HG02840 (cell line): Measurements from ENCODE around the gene DEPDC1.
A peak's percentile ranks its signal among the peaks of the same experiment; 100 is the strongest.
"Not testable (repeated sequence)": the region's sequence is repeated elsewhere in the genome, so short reads cannot be mapped to it uniquely, and the experiment has no call there.

Experiments used
- ATAC-seq: cut with Tn5 transposase; IDR thresholded peaks from one replicate; pipeline ENCODE4 v1.9.1; 2021; ENCODE audit warnings: mild to moderate bottlenecking, moderate library complexity, moderate number of reproducible peaks; ENCODE audit not compliant: unreplicated experiment, low FRiP score

Gene DEPDC1

DNA sequence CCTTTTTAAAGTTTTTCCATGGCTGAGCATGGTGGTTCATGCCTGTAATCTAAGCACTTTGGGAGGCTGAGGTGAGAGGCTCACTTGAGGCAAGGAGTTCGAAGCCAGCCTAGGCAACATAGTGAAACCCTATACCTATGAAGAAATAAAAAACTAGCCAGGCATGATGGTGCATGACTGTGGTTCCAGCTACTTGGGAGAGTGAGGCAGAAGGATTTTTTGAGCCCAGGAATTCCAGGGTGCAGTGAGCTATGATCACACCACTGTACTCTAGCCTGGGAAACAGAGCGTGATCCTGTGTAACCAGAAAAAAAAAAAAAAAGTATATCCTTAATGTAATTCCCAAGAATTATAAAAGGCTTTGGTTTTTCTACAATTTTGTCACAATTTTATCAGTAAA lies 17.4 kb downstream of the DEPDC1 start:
- no peak for ATAC-seq

- no peak for ATAC-seq
These were observed 18.2 kb downstream of the DEPDC1 start for GRCh38 chr1:68478662-68479061.

DNA sequence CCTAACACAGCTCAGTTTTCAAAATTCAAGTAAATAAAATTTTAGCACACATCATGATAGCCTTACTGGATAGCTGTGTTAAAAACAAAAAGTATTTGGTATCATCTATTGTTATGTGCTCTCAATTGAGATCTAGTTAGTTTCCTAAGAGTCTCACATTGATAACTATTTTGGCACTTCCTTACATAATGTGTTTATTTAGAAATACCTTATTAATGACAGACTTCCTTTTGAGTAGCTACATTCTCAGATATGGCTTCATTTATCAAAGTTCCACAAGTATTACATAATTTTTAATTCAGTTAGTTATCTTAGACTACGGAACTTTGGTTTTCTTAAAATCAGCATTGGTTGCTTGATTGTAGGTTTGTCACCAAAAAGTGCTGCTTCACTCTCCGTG lies 20.3 kb downstream of the DEPDC1 start:
- not testable (repeated sequence) for ATAC-seq

GRCh38 chr1:68473060-68473459 lies 23.8 kb downstream of the DEPDC1 start:
- ATAC-seq, result no peak

DNA sequence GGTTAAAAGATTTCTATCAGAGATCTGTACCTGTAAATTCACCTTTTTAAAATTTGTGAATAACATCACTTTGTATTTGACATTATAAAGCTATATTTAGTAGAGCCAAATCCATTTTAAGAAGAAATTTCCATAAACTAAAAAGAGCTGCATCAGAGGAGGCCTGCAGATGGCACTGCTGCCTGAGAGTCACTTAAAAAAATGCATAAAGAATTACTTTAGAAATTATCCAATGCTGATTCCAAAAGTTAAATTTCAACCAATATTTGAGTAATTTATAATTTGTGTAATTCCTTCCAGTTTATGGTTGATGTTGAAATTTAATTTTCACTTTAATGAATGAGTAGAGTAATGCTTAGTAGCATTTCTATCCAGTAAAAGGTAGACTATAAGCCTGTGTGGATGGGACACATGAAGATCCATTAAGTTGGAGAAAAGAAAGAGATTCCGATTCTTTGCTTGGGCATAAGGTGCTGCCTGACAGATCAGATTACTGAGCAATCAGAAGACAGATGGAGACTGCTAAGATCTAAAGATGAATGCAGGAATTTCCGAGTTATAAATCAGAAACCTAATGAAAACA lies 26.4 kb downstream of the DEPDC1 start:
- no peak for ATAC-seq

- no peak for ATAC-seq
These were observed 32.0 kb downstream of the DEPDC1 start for GRCh38 chr1:68464891-68465290.

- no peak for ATAC-seq
These were observed 35.9 kb downstream of the DEPDC1 start for GRCh38 chr1:68460935-68461334.

- no peak for ATAC-seq
These were observed 37.1 kb downstream of the DEPDC1 start for GRCh38 chr1:68459796-68460195.

DNA sequence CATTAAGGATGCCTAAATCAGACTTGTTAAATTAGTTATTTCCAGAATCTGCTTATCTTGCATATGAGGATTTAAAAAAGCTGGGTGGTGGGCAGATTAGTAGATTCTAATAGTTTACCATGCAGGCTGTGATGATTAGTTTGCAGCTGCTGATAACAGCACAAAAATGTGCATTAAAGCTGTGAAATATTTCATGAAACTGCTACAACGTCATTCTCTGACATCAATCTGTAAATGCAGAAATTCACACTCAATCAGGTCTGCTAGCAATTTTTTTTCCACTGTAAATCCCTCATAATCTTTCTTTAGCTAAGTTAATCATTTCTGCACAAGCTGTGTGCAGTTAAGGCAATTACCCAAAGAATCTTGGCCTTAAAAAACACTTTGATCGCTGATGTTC lies 37.8 kb downstream of the DEPDC1 start:
- ATAC-seq, result no peak

DNA sequence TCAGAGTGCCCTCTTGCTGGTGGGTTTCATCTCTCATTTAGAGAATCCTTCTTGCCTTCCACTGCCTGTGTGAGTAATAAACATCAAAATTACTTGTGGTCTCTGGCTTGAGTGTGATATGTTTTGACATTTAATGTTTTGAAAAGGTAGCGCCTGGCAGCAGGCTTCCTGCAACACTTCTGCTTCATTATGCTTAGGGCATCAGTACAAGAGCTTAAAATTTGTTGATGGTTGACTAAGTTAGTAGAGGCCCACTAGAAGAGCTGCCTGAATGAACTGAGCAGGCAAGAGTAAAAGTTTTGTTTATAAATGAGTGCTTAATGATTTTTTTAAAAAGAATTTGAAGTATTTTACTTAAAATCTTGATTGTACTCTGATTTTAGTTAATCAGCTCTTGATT lies 40.7 kb downstream of the DEPDC1 start:
- no peak for ATAC-seq

- no peak for ATAC-seq
These were observed 42.3 kb downstream of the DEPDC1 start for GRCh38 chr1:68454534-68454933.

- no peak for ATAC-seq
These were observed 43.7 kb downstream of the DEPDC1 start for GRCh38 chr1:68453060-68453670.

- ATAC-seq, result no peak
These were observed 47.0 kb downstream of the DEPDC1 start, which contains the start of gene RPE65 for GRCh38 chr1:68449901-68450300. Gene RPE65 (minus strand): TSS chr1:68449954. CDS start chr1:68449905, 49 bp downstream.

DNA sequence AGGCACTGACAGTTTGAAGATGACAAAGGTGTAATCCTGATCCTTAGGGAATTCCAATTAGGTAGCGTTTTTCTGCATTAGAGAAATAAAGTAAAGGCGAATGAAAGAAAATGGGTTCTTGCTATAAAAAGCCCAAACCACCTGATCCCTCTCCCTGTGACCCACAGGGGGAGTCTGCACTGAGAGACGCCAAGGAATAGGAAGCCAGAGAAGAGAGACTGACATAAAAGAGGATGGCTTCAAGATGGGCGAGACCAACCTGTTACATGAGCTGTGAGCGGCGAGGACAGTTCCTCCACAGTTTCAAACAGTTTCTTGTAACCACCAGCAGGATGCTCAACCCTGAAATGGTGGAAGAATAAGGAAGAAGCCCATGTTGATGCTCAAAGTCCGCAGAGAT lies 48.5 kb downstream of the DEPDC1 start:
- ATAC-seq, result no peak

GRCh38 chr1:68445709-68446108 lies 51.2 kb downstream of the DEPDC1 start:
- no peak for ATAC-seq

GRCh38 chr1:68442822-68443556 lies 53.9 kb downstream of the DEPDC1 start:
- peak; percentile 69 for ATAC-seq

GRCh38 chr1:68442006-68442405 lies 54.9 kb downstream of the DEPDC1 start:
- no peak for ATAC-seq

DNA sequence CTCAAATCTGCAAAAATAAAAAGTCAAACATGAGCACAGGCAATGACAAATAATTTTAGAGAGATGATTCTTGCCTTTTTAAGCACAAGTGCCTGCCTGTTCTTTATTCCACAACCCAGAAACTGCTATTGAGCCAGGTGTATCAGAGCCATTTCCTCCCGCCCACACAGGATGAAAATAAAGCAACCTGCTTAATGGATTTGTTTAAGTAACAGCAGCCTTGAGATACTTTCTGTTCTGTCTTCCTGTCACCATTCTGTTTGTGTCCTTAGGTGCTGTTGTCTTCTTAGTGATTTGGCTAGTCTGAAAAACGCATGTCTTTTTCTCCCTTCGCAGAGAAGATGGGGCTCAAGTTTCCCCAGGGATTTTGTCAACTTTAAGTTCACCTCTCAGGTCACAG lies 58.6 kb downstream of the DEPDC1 start:
- no peak for ATAC-seq

DNA sequence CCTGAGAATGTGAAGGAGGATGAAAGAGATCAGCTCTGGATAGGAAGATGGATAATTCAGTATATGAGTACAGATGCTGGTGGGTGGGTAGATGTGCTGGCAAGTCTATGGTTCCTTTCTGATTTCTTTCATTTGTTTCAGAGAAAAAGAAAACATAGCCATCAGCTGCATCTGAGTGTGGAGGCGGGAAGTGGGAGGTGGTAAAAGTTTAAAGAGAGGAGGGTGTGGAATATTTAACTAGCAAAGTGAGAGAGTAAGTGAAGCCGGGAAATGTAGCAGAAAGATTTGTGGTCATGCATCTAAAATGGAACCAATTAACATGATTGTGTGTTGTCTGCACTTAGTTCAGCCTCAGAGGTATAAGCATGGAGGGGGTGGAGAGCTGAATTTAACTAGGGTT lies 63.5 kb downstream of the DEPDC1 start:
- no peak for ATAC-seq

- no peak for ATAC-seq
These were observed 65.8 kb downstream of the DEPDC1 start for GRCh38 chr1:68431076-68431475.

DNA sequence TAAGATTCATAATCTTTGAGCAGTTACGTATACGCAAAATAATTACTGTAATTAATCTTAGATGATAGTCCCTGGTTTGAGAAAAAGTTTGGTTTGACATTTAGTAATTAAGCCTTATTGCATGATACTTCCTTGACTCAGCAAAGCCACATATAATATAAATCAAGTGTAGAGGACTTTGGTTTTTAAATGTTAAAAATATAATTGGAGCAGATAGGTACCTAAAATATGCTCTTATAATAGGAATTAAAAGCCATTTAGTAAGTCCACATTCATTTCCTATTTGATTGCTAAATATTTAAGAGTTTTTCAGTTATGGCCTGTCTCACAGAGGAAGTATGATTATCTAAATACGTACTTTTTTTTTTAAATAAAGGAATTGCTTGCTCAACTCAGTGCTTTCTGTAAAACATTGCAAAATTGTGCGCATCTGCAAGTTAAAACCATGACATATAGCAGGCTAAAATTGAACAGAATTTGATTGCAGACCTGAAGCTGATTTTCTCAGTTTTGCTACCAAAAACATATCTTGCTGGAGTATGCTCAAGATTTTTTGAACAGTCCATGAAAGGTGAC lies 67.6 kb downstream of the DEPDC1 start:
- ATAC-seq, result no peak
